Measurements from ENCODE around the gene HOOK2. TPM values are rescaled to one million over a fixed set of nuclear protein-coding genes. Genes with fewer than 3 reads are reported as not detected.

HOOK2 gene
- total and polyA plus RNA-seq, 2 of the 4 experiments (the other 2 are of a cell fraction) = 7.5 to 21.6 TPM

DNA sequence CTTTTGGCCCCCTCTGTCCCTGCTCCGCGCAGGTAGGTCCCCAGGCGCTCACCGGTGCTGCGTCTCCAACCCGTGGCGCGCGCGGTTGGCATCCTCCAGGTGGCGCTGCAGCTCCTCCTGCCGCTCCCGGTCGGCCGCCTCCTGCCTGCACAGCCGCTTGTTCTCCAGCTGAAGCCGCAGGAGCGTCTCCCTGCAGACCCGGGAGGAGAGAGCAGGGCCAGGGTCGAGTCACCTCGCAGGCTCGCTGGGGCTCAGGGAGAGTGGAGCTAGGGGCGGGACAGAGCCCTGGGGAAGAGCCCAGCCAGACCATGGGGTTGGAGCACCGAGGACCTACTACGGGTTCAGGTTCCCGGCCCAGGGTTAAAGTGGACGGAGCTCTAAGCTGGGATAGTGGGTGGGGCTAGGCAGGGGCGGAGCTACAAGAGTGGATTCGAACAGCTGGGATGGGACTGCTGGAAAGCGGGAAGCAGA lies 9.3 kb downstream of the HOOK2 start:
- H2AK9ac ChIP-seq (replicated peaks; ENCODE audit: low read depth, low read length, poor library complexity) = no peak overlapping the region
- H3K4me1 ChIP-seq (ENCODE audit: control insufficient read depth, insufficient read depth, low read length) = no peaks in the 10 kb centered on the region
- H3K4ac ChIP-seq (ENCODE audit: low read depth, low read length) = no peak overlapping the region
- 0% methylated on average over 24 of the region's 30 CpGs; no CpG with 5 or more reads in 1 of the 2 experiments for WGBS, 2 experiments (ENCODE audit: extremely low coverage in 2 of 2, insufficient read length in 1 of 2)
- DNase-seq (peak; percentile 73), ATAC-seq (ENCODE audit: low read depth) (peak; percentile 99)
- BruUV-seq (replicated peaks) = no TSS peak
- H2AK5ac ChIP-seq (ENCODE audit: low read depth, low read length) = no peak overlapping the region
- no peak overlapping the region for H3K18ac ChIP-seq (ENCODE audit: low read depth, low read length)
- peak overlapping the region; percentile 84 for H3K4me3 ChIP-seq (ENCODE audit: insufficient read depth, low read depth, low read length)
- ChIA-PET POLR2A (ENCODE audit: unreplicated experiment) (interaction anchor here (0.6 to 1.0 kb wide), 2 partner anchors 26 to 29 kb away, joined by 3 to 5 read pairs; no protein-coding TSS in a partner anchor), CTCF (interaction anchor here (0.6 to 2.5 kb wide), 18 partner anchors 8 to 153 kb away, joined by 3 to 35 read pairs (median 4); partner anchors contain the start of genes JUNB and SYCE2)
- in situ Hi-C loops (cut with MboI; ENCODE audit: low sequenced_read_pairs) = loop anchor here (5.0 kb wide), 1 partner anchor 36 kb away; the partner anchor contains the start of genes PRDX2 and THSD8
- H3K79me1 ChIP-seq (ENCODE audit: low read depth in 1 of 2, low read length in 2 of 2) = no peaks in the 10 kb centered on the region
- H2BK120ac ChIP-seq (ENCODE audit: low read depth, low read length) = no peak overlapping the region
- no peak overlapping the region for H3K56ac ChIP-seq (ENCODE audit: extremely low read depth, insufficient read depth, low read length)
- H3K27ac ChIP-seq (ENCODE audit: insufficient read depth, low read length) = no peak overlapping the region; the same call in 1 of the 2 replicates
- H3K9me1 ChIP-seq (ENCODE audit: insufficient read depth, low read length) = no peaks in the 10 kb centered on the region
- H2BK5ac ChIP-seq (ENCODE audit: low read depth, low read length, poor library complexity, severe bottlenecking) = no peak overlapping the region
- H3K9ac ChIP-seq (ENCODE audit: low read depth, low read length) = peak overlapping the region; percentile 55
- TF ChIP-seq FOS (IDR thresholded peaks at IDR 0.05; ENCODE audit: low read depth, low read length) (no peak), RFX5 (IDR thresholded peaks at IDR 0.05; ENCODE audit: low read depth, low read length) (no peak), POLR2A (IDR thresholded peaks at IDR 0.05; ENCODE audit: low read depth, low read length) (no peak), BHLHE40 (IDR thresholded peaks at IDR 0.05; ENCODE audit: low read depth, low read length) (no peak), SMC3 (IDR thresholded peaks at IDR 0.05; ENCODE audit: low read depth, low read length) (peak; percentile 89), RAD21 (IDR thresholded peaks at IDR 0.05; ENCODE audit: low read length) (peak; percentile 87), MAFK (IDR thresholded peaks at IDR 0.05; ENCODE audit: low read depth, low read length) (no peak)
- TF ChIP-seq, protein P1, sequence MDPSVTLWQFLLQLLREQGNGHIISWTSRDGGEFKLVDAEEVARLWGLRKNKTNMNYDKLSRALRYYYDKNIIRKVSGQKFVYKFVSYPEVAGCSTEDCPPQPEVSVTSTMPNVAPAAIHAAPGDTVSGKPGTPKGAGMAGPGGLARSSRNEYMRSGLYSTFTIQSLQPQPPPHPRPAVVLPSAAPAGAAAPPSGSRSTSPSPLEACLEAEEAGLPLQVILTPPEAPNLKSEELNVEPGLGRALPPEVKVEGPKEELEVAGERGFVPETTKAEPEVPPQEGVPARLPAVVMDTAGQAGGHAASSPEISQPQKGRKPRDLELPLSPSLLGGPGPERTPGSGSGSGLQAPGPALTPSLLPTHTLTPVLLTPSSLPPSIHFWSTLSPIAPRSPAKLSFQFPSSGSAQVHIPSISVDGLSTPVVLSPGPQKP (IDR thresholded peaks at IDR 0.05; ENCODE audit: borderline replicate concordance, low read depth, low read length) = no peak
- TF ChIP-seq, protein P2, sequence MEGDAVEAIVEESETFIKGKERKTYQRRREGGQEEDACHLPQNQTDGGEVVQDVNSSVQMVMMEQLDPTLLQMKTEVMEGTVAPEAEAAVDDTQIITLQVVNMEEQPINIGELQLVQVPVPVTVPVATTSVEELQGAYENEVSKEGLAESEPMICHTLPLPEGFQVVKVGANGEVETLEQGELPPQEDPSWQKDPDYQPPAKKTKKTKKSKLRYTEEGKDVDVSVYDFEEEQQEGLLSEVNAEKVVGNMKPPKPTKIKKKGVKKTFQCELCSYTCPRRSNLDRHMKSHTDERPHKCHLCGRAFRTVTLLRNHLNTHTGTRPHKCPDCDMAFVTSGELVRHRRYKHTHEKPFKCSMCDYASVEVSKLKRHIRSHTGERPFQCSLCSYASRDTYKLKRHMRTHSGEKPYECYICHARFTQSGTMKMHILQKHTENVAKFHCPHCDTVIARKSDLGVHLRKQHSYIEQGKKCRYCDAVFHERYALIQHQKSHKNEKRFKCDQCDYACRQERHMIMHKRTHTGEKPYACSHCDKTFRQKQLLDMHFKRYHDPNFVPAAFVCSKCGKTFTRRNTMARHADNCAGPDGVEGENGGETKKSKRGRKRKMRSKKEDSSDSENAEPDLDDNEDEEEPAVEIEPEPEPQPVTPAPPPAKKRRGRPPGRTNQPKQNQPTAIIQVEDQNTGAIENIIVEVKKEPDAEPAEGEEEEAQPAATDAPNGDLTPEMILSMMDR (conservative IDR thresholded peaks at IDR 0.05; ENCODE audit: low read depth, low read length) = peak; percentile 93
- peak overlapping the region; percentile 98 for H2AFZ ChIP-seq (replicated peaks; ENCODE audit: low read length, poor library complexity)
- no peak overlapping the region for H4K91ac ChIP-seq (ENCODE audit: insufficient read depth, low read depth, low read length)
- peak overlapping the region; percentile 98 for H3K4me2 ChIP-seq (ENCODE audit: low read depth, low read length)
- H4K8ac ChIP-seq (ENCODE audit: low read depth in 2 of 2, low read length in 2 of 2) = no peak overlapping the region
- no peaks in the 10 kb centered on the region for H3K27me3 ChIP-seq (ENCODE audit: control insufficient read depth, insufficient read depth, low read length)
- no peak overlapping the region for H2BK15ac ChIP-seq (ENCODE audit: low read depth, low read length)
- intact Hi-C loops (cut with micrococcal nuclease) = loop anchor here (1.0 to 2.0 kb wide), 2 partner anchors 30 to 81 kb away; no protein-coding TSS in a partner anchor
- dilution Hi-C loops (cut with HindIII; ENCODE audit: low sequenced_read_pairs, unreplicated experiment) = no loop called here
- H3K36me3 ChIP-seq (ENCODE audit: control insufficient read depth, insufficient read depth, low read length) = peaks cover 9% of the 10 kb centered on the region
- no peak overlapping the region for H3K14ac ChIP-seq (replicated peaks; ENCODE audit: low read depth, low read length)
- no peak overlapping the region for H2BK20ac ChIP-seq (ENCODE audit: low read depth, low read length)
- H3K9me3 ChIP-seq (ENCODE audit: control insufficient read depth, insufficient read depth, low read length) = no peaks in the 10 kb centered on the region
- no peak overlapping the region for H4K5ac ChIP-seq (ENCODE audit: low read depth, low read length)
- no peak overlapping the region for H3K23ac ChIP-seq (ENCODE audit: low read depth, low read length)
- H4K20me1 ChIP-seq (ENCODE audit: insufficient read depth, low read length) = peaks cover 5% of the 10 kb centered on the region; the same call in 1 of the 2 replicates
